Stimulated activated CD8-positive, alpha-beta memory T cell treated with anti-CD3 and anti-CD28 coated beads, Interleukin-15, amount 100 ng/mL, for 24 hours (primary cell): ENCODE data around the gene MFGE8.

ENCODE experiments used
- DNase-seq: peaks from one replicate; pipeline ENCODE4 v3.0.0-alpha.2; 2020; ENCODE audit warnings: low read depth

MFGE8 gene

GRCh38 chr15:88918738-88919137 is 5.6 kb upstream of the MFGE8 start:
- DNase-seq = no peak

DNA sequence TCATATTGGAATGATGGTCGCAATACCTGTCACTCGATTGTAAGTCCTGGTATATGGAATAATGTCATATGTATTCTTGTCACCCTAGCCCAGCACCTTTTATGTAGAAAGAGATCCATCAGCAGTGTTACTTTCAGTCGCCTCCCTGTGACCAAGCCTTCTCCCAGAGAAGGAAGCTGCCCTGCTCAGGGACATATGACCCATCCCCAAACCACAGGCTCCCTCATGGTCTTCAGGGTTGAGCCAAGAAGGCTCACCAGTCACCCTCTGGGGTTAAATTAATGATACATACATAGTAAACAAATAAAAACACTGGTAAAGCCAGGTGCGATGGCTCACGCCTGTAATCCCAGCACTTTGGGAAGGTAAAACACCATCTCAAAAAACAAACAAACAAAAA is 4.6 kb upstream of the MFGE8 start:
- no peak for DNase-seq

- no peak for DNase-seq
Measured at GRCh38 chr15:88915354-88915753, 2.2 kb upstream of the MFGE8 start.

DNA sequence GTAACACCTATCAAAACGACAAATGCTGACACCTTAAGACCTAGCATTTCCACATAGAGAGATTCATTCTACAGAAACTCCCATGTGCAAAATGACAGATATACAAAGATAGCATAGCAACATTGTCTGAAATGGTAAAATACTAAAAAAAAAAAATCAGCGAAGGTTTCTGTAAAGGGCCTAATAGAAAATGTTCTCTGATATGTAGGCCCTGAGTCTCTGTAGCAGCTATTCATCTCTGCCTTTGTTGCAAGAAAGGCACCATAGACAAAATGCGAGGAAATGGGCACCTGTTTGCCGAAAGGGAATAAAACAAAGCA is 631 bp upstream of the MFGE8 start:
- no peak for DNase-seq

DNA sequence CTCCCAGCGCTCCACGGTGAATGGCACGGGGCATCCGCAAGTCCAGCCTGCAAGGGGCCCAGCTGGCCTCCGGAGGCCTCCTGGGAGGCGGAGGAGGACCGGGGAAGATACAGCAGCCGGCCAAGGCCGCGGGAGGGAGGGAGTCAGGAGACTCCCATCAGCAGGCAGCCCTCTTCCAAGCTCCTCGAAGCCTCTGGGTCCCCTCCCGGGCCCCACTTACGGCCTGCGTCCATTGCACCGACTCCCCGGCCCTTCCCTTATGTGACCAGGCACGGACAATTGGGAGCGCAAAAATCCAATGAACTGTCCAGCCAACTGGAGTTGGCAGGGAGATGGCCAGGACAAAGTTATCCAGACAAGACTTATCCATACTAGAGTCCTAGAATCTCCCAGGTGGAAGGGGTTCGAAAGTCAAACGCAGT is 668 bp downstream of the MFGE8 start:
- DNase-seq = no peak

DNA sequence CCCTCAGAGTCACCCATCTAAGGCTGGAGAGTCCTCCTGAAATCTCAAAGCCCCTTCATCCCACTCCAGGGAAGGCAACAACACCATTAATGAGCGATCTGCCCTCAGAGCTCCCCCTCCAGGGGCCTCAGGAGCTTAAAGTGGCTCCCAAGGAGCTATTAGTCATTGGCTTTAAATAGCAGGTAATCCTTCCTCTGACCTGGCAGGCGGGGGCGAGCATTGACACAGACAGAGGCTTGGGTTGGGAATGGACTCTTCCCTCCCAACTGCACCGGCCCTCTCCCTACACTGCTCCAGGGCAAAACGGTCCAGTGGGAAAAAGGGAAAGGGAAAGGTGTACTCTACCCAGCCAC is 1.4 kb downstream of the MFGE8 start:
- DNase-seq = no peak

DNA sequence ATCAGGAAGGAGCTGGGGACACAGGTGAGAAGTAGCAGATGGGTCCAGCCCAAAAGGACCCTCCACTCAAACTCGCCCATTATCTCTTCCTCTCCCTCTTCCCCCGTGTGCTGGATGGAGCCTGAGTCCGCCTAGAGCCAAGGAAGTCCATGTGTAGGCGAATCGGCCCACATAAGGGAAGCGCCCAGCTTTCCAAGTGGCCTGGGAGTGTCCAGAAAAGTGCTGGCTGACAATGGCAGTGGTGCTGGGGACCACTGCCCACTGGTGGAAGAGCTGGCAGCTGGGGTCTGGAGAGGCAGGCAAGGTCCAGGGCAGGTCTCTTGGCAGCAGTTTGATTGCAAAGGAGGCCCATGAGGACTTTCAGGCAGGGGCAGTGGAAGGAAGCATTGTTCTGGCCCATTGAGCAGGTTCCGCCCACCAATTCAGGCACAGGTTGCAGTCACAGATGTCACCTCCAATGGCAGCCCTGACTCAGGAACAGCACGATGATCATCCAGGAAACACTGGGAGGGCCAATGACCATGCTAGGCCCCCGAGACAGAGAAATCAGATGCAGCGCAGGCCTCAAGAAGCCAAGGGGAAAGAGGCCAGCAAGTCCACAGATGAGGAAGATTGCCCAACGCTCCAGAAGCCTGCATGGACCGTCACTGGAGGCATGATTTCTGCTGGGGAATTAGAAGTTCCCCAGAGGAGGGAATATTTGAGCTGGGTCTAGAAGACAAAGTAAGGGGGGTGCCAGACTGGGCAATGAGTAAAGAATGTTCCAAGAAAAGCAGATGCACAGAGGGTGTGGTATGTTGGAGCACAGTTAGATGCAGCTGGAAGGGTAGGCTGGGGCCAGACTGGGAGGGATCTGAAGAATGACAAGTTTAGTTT is 3.0 kb downstream of the MFGE8 start:
- DNase-seq = no peak

DNA sequence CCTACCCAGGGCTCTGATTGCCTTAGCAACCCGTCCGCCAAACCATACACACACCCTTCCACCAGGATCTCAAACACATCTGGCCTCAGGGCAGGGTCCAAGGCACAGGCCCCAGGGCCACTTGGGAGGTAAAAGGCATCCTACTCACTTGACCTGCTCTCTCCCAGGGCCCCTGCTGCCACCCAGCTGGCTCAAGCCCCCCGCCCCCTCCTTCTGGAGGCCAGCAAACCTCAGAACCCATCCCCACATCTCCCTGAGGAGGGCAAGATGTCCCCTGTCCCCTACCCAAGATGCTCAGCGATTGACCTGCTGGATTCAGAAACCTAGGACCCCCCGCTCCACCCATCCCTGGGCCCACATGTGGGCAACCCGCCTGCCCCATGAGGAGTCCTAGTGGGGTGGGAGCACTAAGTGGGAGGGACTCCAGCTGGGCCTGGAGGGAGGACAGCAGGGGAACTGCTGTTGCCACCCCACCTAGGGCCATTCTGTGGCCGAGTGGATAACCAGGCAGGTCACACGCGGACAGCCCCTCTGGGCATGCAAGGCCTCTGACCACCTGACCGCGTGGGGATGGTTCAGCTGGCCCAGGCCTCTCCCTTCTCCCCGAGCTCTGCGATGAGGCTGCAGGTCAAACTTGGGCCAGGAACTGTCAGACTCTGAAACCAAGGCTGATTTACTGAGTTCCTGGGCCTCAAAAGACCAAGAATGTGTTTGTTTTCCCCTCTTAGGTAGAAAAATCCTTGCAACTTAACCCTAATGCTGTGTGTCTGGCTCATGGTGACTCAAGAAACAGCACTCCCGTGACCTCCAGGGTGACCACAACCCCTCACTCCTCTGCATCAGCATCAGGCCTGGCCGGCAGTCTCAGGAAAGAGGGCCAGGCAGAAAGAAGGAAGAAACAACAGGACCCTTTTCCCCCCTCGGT is 4.2 kb downstream of the MFGE8 start:
- no peak for DNase-seq

DNA sequence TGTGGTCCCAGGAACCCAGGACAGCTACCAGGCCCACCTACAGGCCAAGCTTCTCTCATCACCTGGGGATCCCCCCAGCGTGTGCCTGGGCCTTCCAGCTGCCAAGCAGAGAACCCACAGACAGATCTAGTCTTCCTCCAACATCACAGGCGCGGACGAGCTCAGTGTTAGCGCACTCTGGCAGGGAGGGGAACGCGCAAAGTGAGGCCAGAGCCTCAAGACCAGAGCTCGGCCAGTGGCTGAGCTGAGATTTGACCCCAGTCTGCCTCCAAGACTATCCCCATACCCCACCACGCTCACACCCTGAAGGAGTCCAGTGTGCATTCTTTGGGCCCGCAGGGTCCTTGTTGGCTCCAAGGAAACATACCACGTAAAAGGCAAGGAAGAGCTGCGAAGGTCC is 5.1 kb downstream of the MFGE8 start:
- no peak for DNase-seq

- no peak for DNase-seq
Measured at GRCh38 chr15:88907111-88907510, 6.1 kb downstream of the MFGE8 start.

GRCh38 chr15:88906551-88906950 is 6.6 kb downstream of the MFGE8 start:
- DNase-seq = no peak

- no peak for DNase-seq
Measured at GRCh38 chr15:88906130-88906529, 7.0 kb downstream of the MFGE8 start.

DNA sequence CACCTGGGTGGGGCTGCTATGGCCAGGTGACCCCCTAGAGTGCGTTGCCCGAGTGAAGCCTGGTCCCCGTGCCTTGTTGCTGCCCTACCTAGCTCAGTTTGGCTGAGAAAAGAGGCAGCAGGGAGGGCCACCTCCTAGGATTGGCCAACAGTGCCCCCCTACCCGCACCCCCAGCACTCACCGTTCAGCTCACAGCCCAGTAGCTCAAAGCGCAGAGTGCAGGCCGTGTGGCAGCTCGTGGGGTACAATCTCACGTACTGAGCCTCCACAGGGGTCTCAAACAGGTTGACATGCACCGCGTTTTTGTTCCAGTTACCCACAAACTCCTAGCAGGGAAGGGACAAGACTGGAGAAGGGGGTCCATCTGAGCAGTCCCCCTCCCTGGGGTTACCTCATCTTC is 7.6 kb downstream of the MFGE8 start:
- no peak for DNase-seq

DNA sequence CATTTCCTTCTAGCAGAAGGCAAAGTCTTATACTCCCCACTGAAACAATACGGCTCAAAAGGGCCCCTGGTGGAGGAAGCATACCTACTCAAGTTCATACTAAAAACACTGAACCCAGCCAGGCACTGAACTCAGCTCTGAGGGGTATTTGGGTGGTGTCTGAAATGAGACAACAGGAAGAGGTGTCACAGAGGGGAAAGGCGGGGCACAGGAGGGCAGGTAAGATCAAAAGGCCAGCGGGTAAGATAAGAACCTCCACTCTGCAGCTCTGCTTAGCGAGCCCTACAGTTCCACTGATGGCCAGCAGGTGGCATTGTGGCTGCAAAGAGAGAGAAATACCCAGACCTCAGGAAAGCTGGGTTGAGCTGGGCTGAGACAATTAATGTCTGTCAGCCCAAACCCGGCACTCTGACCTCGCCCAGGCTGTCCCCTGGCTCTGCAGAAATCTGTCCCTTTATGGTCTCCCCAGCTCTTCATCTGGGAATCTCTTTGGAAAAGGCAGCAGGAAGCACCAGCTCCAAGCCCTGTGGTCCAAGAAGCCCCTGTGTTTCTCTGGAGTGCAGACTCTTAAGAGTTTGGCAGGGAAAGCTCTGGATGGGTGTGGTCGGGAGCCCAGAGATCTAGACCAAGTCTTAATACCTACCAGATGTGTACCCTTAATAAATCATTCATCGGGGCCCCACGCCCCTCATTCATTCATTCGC is 8.4 kb downstream of the MFGE8 start:
- peak; percentile 78 for DNase-seq

- no peak for DNase-seq
Measured at GRCh38 chr15:88904257-88904623, 8.9 kb downstream of the MFGE8 start.

DNA sequence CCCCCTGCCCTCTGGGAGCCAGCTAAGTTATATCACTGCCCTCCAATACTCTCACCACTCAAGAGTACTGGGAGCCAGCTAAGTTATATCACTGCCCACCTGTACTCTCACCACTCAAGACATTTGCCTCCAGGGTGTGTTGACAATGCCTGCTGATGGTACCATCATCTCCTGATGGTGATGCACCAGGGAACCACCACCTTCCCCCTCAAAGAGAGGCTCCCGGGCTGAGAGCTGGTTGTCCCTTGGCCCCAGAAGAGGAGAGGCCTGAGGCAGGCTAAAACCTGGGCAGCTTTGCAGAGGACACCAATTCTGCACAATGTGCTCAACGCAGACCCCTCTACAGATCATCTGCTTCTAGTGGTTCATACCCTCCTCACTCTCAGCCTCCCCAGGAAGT is 10.3 kb downstream of the MFGE8 start:
- no peak for DNase-seq

DNA sequence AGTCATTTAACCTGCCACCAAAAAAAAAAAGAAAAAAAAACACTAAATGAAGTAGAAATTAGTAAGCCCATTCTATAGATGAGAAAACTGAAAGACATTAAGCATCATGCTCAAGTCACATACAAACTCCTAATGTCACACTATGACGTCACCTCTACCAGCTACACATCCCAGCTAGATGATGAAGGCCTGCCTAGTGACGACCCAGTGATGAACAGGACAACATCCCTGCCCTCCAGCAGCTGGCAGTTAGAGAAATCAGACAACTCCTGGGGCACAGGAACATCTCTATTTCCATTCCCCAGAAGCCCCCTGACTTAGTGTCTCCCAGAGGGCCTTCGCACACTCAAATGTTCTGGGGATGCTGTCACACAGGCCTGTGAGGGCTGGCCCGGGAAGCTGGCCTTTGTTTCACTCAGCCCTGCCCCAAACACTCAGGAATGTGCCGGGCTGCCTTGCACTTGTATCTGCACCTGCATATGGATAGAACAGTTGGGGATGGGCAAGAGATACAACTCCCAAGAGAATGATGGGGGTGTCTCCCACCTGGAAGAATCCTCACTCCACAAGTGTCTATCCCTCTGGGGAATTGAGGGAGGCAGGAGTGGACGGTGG is 10.9 kb downstream of the MFGE8 start:
- DNase-seq = no peak

GRCh38 chr15:88901508-88902220 is 11.5 kb downstream of the MFGE8 start:
- no peak for DNase-seq

- DNase-seq = no peak
Measured at GRCh38 chr15:88900982-88901418, 12.2 kb downstream of the MFGE8 start.

GRCh38 chr15:88900309-88900981 is 12.7 kb downstream of the MFGE8 start:
- DNase-seq = no peak

DNA sequence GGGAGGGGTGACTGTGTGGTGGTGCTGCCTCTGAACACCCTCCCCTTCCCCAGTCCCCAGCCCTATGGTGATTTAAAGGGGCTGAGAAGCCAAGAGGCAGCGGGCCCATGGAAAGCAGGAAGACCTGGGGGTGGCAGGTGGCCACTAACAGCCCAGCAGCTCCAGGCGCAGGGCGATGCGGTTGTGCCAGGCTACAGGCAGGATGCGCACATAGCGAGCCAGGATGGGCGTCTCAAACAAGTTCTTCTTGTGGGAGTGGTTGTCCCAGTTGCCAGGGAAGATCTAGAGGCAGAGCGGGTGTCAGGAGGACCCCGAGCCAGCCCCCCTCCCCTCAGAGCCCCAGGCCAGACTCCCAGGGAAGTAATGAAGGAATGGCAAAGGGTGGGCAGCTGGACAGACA is 13.9 kb downstream of the MFGE8 start:
- DNase-seq = no peak
